Bronchial epithelial cell (primary cell): ENCODE data around the gene COL6A5. TPM values are rescaled to one million over a fixed set of nuclear protein-coding genes. Genes with fewer than 3 reads are reported as not detected.
"Not testable (repeated sequence)": the region's sequence is repeated elsewhere in the genome, so short reads cannot be mapped to it uniquely, and the experiment has no call there.

Experiments used
- DNase-seq: peaks from one replicate; pipeline ENCODE4 v3.0.0-alpha.2; 2010; ENCODE audit warnings: low read depth
- FAIRE-seq: peaks from 2 replicates; lab custom pipeline; 2011; peaks lifted over from hg19 to GRCh38; lab: Jason Lieb, UNC
- H3K27me3 ChIP-seq: 2 replicates; pipeline ENCODE4 v1.5.1; 2011; ENCODE audit warnings: low read length; ENCODE audit not compliant: control insufficient read depth, insufficient read depth
- H3K36me3 ChIP-seq: 2 replicates; pipeline ENCODE4 v1.5.1; 2011; ENCODE audit warnings: low read length; ENCODE audit not compliant: control insufficient read depth, insufficient read depth
- H3K4me3 ChIP-seq: 2 replicates; pipeline ENCODE4 v1.5.1; 2011; ENCODE audit warnings: mild to moderate bottlenecking, low read depth, low read length, control low read depth
- CTCF ChIP-seq: IDR thresholded peaks from 2 replicates; pipeline ENCODE4 v1.5.1; 2011; ENCODE audit warnings: mild to moderate bottlenecking, moderate library complexity, low read length, control low read depth, inconsistent platforms; ENCODE audit not compliant: insufficient read depth, severe bottlenecking
- total RNA-seq: library from RNA; depleted of rRNA; stranded (reverse); fragments of >200 nt; gene quantifications from 2 replicates; pipeline ENCODE4 v1.2.1, GENCODE V29; 2014

Gene COL6A5
- total RNA-seq, 1 donor from 2014 or later: not detected

- TF ChIP-seq CTCF: no peak
- Histone ChIP-seq H3K27me3 (no peaks in the 10 kb centered on the region), H3K36me3 (no peaks in the 10 kb centered on the region), H3K4me3 (no peak overlapping the region)
- DNase-seq (no peak), FAIRE-seq (no peak)
Observed at GRCh38 chr3:130428871-130429712, 83.6 kb downstream of the COL6A5 start.

- no peak for FAIRE-seq
- H3K4me3 ChIP-seq: no peak overlapping the region
- no peaks in the 10 kb centered on the region for H3K36me3 ChIP-seq
- no peak for DNase-seq
- TF ChIP-seq CTCF: no peak
- no peaks in the 10 kb centered on the region for H3K27me3 ChIP-seq
Observed at GRCh38 chr3:130429713-130430023, 84.2 kb downstream of the COL6A5 start.

- DNase-seq: no peak
- H3K36me3 ChIP-seq: no peaks in the 10 kb centered on the region
- no peak overlapping the region for H3K4me3 ChIP-seq
- no peaks in the 10 kb centered on the region for H3K27me3 ChIP-seq
- no peak for TF ChIP-seq CTCF
- no peak for FAIRE-seq
Observed at GRCh38 chr3:130430266-130430665, 84.8 kb downstream of the COL6A5 start.

- DNase-seq, H3K27me3 ChIP-seq, H3K36me3 ChIP-seq, FAIRE-seq, H3K4me3 ChIP-seq: not testable (repeated sequence)
Observed at GRCh38 chr3:130432086-130432485, 86.6 kb downstream of the COL6A5 start.

- no peak for FAIRE-seq
- no peak for TF ChIP-seq CTCF
- DNase-seq: no peak
- H3K27me3 ChIP-seq: no peaks in the 10 kb centered on the region
- H3K4me3 ChIP-seq: no peak overlapping the region
- H3K36me3 ChIP-seq: no peaks in the 10 kb centered on the region
Observed at GRCh38 chr3:130433306-130433705, 87.8 kb downstream of the COL6A5 start.

GRCh38 chr3:130442284-130442683 is 96.8 kb downstream of the COL6A5 start:
- FAIRE-seq (no peak), DNase-seq (no peak)
- no peaks in the 10 kb centered on the region for H3K36me3 ChIP-seq
- H3K4me3 ChIP-seq: no peak overlapping the region
- no peaks in the 10 kb centered on the region for H3K27me3 ChIP-seq
- TF ChIP-seq CTCF: no peak

- DNase-seq, H3K4me3 ChIP-seq, FAIRE-seq, H3K36me3 ChIP-seq, H3K27me3 ChIP-seq: not testable (repeated sequence)
Observed at GRCh38 chr3:130446840-130447239, 101.4 kb downstream of the COL6A5 start.

GRCh38 chr3:130448155-130448554 is 102.7 kb downstream of the COL6A5 start:
- not testable (repeated sequence) for FAIRE-seq, DNase-seq, H3K27me3 ChIP-seq, H3K36me3 ChIP-seq, H3K4me3 ChIP-seq
